Amniotic epithelial cell (primary cell): ENCODE data around the gene DEPDC4.
A peak's percentile ranks its signal among the peaks of the same experiment; 100 is the strongest.

ENCODE experiments used
- DNase-seq: peaks from one replicate; pipeline ENCODE4 v3.0.0-alpha.2; 2010; ENCODE audit warnings: low read depth

Gene DEPDC4

GRCh38 chr12:100213016-100213891 is 53.6 kb downstream of the DEPDC4 start:
- DNase-seq = no peak

GRCh38 chr12:100211698-100212097 is 55.2 kb downstream of the DEPDC4 start:
- DNase-seq = no peak

GRCh38 chr12:100208834-100209233 is 58.0 kb downstream of the DEPDC4 start:
- DNase-seq = no peak

GRCh38 chr12:100207311-100207710 is 59.6 kb downstream of the DEPDC4 start:
- DNase-seq = no peak

GRCh38 chr12:100201604-100202423 is 65.1 kb downstream of the DEPDC4 start:
- DNase-seq = no peak

GRCh38 chr12:100200463-100201181 is 66.3 kb downstream of the DEPDC4 start, which contains the start of gene ACTR6:
Gene ACTR6, plus strand, starts transcription at chr12:100200815. Its CDS starts 37 bp downstream, at chr12:100200852.
- peak; percentile 95 for DNase-seq

- DNase-seq = no peak
Measured at GRCh38 chr12:100199347-100200149, 67.3 kb downstream of the DEPDC4 start.

GRCh38 chr12:100199023-100199346 is 67.9 kb downstream of the DEPDC4 start:
- DNase-seq = no peak

GRCh38 chr12:100197486-100197885 is 69.4 kb downstream of the DEPDC4 start:
- DNase-seq = no peak

GRCh38 chr12:100193085-100193484 is 73.8 kb downstream of the DEPDC4 start:
- no peak for DNase-seq
